Hair follicular keratinocyte (primary cell): ENCODE results near the gene RIGI. TPM values are rescaled to one million over a fixed set of nuclear protein-coding genes. Genes with fewer than 3 reads are reported as not detected.

Source experiments
- total RNA-seq: library from RNA; depleted of rRNA; stranded (reverse); fragments of >200 nt; gene quantifications from 2 replicates; pipeline ENCODE4 v1.2.3, GENCODE V29; 2015

The RIGI gene
- total RNA-seq: 5.0 and 6.4 TPM in 2 replicates

GRCh38 chr9:32526041-32526706 is at the start of gene RIGI:
Gene RIGI, minus strand, starts transcription at chr9:32526196. Its CDS starts 30 bp downstream, at chr9:32526166.

GRCh38 chr9:32572900-32573523 is 47.0 kb upstream of the RIGI start, which contains the start of gene NDUFB6:
Gene NDUFB6, minus strand, starts transcription at chr9:32573159. Its CDS starts 99 bp downstream, at chr9:32573060.

GRCh38 chr9:32552172-32552872 is 26.3 kb upstream of the RIGI start, which contains the start of the genes SMIM27 and TOPORS:
Gene SMIM27, plus strand, starts transcription at chr9:32552327. Its CDS starts 108 bp downstream, at chr9:32552435.
Gene TOPORS, minus strand, starts transcription at chr9:32552586. Its CDS starts 150 bp downstream, at chr9:32552436.

Other genes starting within 250 kb of the RIGI start
- 30.2 and 32.9 TPM in 2 replicates for gene ACO1, start 141.6 kb downstream of the RIGI start, total RNA-seq
- gene SMIM27, start 26.1 kb upstream of the RIGI start, total RNA-seq: 2.8 and 9.4 TPM in 2 replicates
- 14.5 and 14.6 TPM in 2 replicates for gene TOPORS, start 26.4 kb upstream of the RIGI start, total RNA-seq
- 70.0 and 94.7 TPM in 2 replicates for gene NDUFB6, start 47.0 kb upstream of the RIGI start, total RNA-seq
- gene TAF1L, start 109.5 kb upstream of the RIGI start, total RNA-seq: not detected in 2 replicates